ENCODE results near the gene CD22.

CD22 gene

DNA sequence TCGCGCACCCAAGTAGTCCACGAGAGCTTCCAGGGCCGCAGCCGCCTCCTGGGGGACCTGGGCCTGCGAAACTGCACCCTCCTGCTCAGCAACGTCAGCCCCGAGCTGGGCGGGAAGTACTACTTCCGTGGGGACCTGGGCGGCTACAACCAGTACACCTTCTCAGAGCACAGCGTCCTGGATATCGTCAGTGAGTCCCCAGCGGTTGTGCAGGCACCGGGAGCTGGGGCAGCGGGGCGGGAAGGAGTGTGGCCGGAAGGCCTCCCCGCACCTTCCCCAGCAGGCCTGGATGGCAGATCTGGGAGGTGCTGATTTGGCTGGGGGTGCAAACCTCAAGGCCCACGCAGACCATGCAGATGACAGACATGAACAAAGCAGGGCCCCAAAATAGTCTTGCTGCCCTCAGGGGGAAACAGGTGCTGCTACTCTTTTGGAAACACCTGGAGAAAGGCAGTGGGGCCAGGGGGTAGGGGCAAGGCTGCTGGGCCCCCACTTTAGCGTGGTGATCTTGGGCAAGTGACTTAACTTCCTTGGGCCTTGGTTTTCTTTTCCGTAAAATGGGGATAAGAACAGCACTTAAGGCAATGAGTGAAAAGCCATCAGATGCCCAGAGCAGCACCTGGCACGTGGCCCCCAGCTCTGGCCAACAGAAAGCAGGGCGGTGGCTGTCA is 33.1 kb upstream of the CD22 start:
- DNase-seq (ENCODE audit: low read depth in 3 of 3): no peak

GRCh38 chr19:35296644-35297514 is 32.1 kb upstream of the CD22 start:
- DNase-seq (ENCODE audit: low read depth in 3 of 3): no peak

DNA sequence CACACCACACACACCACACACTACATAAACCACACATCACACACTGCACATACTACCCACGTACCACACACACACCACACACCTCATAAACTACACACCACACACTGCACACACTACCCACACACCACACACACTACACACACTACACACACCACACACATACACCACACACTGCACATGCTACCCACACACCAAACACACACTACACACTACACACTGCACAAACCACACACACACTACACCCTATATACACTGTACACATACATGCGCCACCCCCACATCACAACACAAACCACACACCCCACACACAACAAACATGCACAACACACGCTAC is 31.5 kb upstream of the CD22 start:
- DNase-seq (ENCODE audit: low read depth in 3 of 3): no peak

- no peak for DNase-seq (ENCODE audit: low read depth in 3 of 3)
These were observed 31.1 kb upstream of the CD22 start for GRCh38 chr19:35297922-35298321.

GRCh38 chr19:35298561-35298972 is 30.4 kb upstream of the CD22 start:
- no peak for DNase-seq (ENCODE audit: low read depth in 3 of 3)

DNA sequence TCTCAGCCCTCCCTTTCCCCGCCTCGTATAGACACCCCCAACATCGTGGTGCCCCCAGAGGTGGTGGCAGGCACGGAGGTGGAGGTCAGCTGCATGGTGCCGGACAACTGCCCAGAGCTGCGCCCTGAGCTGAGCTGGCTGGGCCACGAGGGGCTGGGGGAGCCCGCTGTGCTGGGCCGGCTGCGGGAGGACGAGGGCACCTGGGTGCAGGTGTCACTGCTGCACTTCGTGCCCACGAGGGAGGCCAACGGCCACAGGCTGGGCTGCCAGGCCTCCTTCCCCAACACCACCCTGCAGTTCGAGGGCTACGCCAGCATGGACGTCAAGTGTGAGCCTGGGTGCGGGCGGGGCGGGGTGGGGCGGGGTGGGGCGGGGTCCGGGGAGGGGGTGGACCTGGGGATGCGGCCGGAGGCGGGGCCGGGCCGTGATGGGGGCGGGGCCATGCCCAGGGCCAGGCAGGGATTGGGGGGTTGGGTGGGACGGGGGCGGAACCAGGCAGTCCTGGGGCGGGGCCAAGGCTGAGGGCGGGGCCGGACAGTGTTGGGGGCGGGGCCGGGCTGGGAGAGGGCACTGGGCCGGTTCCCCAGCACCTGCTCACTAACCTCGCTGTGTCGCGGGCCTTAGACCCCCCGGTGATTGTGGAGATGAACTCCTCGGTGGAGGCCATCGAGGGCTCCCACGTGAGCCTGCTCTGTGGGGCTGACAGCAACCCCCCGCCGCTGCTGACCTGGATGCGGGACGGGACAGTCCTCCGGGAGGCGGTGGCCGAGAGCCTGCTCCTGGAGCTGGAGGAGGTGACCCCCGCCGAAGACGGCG is 29.3 kb upstream of the CD22 start:
- no peak for DNase-seq (ENCODE audit: low read depth in 3 of 3)

- DNase-seq (ENCODE audit: low read depth in 3 of 3): no peak
These were observed 28.7 kb upstream of the CD22 start for GRCh38 chr19:35300339-35300649.

DNA sequence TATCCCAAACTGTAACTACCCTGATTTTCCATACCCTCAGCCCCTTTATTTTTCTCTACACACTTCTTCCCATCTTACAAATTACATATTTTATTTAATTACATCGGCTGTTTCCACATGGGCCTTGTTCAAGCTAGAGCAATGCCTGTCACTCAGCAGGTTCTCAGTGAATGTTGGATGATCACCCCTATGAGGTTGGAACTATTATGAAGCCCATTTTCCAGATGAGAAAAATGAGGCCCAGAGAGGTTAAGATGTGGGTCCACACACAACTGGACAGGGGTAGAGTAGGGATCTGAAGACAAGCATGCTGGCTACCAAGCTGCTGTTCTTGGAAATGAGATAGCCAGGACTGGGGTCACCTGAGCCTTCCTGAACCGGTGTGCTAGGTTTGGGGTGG is 27.0 kb upstream of the CD22 start:
- no peak for DNase-seq (ENCODE audit: low read depth in 3 of 3)

- DNase-seq (ENCODE audit: low read depth in 3 of 3): no peak
These were observed 26.5 kb upstream of the CD22 start for GRCh38 chr19:35302446-35302845.

DNA sequence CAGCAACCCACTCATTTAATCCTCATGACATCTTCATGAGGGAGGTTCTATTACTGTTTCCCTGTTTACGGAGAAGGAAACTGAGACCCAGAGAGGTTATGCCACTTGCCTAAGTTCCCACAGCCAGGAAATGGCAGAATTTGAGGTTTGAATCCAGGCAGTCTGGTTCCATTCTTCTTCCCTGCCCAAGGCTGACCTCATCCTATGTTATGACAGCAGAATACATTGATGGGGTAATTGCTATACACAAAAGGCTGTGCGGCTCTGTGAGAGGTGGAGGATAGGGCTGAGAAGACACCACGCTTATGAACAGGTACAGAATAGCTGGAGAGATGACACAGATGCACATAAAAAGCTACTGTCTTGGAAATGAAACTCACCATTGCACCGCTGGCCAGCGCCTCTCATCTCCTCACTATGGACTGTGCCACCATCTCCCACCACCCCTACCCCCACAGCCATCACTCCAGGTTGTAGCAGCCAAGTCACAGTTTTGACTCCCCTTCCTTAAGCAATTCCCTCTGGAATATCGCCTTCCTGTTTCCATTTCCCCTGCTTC is 25.6 kb upstream of the CD22 start:
- DNase-seq (ENCODE audit: low read depth in 3 of 3): no peak

DNA sequence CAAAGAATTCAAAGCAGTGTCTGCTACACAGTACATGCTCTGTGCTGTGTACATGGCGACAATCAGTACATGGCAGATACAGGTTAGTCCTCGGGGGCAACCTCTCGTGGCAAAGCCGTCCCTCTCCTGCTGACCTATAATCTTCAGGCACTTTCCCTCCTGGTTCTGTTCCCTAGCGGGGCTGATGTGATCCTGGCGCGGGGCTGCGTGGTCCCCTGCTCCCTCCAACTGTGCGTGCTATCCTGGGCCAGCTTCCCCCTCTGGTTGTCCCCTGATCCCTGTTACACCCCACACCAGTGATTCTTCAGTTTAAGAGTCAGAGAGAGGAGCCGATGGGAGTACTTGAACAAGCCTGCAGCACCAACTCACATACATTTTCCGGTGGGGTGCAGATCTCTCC is 25.0 kb upstream of the CD22 start:
- no peak for DNase-seq (ENCODE audit: low read depth in 3 of 3)

DNA sequence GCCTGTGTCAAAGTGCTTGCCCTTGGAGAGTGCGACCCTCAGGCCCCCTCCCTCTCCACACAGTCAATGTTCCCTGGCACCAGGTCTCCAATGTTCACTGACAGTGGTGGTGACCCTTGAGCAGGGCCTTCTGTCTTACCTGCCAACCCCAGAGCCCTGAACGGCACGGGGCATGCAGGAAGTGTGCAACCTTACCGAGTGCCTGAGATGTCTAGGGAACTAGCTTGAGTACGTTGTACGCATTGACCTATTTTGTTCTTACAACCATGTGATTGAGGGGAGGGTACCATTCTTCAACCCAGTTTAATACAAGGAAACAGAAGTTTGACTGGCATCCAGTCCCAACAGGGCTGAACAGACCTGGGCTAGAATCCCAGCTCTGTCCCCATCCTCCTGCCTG is 23.8 kb upstream of the CD22 start:
- DNase-seq (ENCODE audit: low read depth in 3 of 3): no peak

GRCh38 chr19:35306473-35307246 is 22.3 kb upstream of the CD22 start:
- DNase-seq (ENCODE audit: low read depth in 3 of 3): no peak

GRCh38 chr19:35307931-35308330 is 21.1 kb upstream of the CD22 start:
- DNase-seq (ENCODE audit: low read depth in 3 of 3): no peak

DNA sequence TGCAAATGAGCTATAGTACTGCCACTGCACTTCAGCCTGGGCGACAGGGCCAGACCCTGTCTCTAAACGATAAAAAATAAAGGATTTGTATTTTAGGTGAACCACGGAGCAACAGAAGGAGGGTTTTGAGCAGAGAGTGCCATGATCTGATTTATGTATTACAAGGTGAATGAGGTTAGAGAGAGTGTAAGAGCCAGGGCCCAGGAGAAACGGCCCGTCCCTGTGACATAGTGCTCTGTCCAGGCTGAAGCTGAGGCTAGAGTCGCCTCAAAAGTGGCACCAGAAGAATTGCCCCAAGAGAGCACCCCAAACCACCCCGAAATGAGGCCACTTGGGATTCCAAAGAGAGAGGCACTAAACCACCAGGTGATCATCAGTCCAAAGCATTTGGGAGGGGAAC is 20.1 kb upstream of the CD22 start:
- DNase-seq (ENCODE audit: low read depth in 3 of 3): no peak

GRCh38 chr19:35309481-35310279 is 19.3 kb upstream of the CD22 start:
- no peak for DNase-seq (ENCODE audit: low read depth in 3 of 3)

DNA sequence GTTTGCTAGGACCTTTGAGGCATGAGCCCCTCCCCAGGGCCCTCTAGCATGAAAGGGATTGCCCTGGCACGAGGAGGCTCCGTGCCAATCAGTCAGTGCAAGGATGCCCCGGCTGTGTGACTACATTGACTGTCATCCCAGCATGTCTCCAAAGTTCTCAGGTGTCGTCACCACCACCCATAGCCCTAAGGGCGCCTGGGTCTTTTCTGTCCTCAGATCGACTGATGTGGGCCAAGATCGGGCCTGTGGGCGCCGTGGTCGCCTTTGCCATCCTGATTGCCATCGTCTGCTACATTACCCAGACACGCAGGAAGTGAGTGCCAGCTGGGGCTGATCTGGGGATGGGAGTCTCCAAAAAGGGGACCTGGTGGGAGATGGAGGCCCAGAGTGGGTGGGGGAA is 18.7 kb upstream of the CD22 start:
- DNase-seq (ENCODE audit: low read depth in 3 of 3): no peak

- no peak for DNase-seq (ENCODE audit: low read depth in 3 of 3)
These were observed 18.0 kb upstream of the CD22 start for GRCh38 chr19:35310811-35311465.

- no peak for DNase-seq (ENCODE audit: low read depth in 3 of 3)
These were observed 16.9 kb upstream of the CD22 start for GRCh38 chr19:35311901-35312665.

GRCh38 chr19:35313587-35313986 is 15.4 kb upstream of the CD22 start:
- no peak for DNase-seq (ENCODE audit: low read depth in 3 of 3)
